Fibroblast of lung (primary cell): ENCODE results near the gene GRIN2A.

Source experiments
- CTCF ChIP-seq, 2 donors: IDR thresholded peaks in 1 of 2; conservative IDR thresholded peaks in 1 of 2; 1 replicate in 1 of 2; 2 replicates in 1 of 2; pipeline ENCODE4 v1.5.1; 2011 to 2012; ENCODE audit warnings: low read length in 2 of 2, control low read depth in 1 of 2, inconsistent platforms in 1 of 2, low read depth in 1 of 2, mild to moderate bottlenecking in 1 of 2
- EZH2 ChIP-seq: IDR thresholded peaks from 2 replicates; pipeline ENCODE4 v1.5.1; 2012; ENCODE audit warnings: low read length, control low read depth, mild to moderate bottlenecking; ENCODE audit errors: missing control alignments

- TF ChIP-seq CTCF (conservative IDR thresholded peaks at IDR 0.05 in 1 of 2, IDR thresholded peaks at IDR 0.05 in 1 of 2; ENCODE audit: low read depth in 1 of 2, low read length in 2 of 2) (no peak), EZH2 (no peak)
Observed at GRCh38 chr16:10020866-10021265, 161.4 kb downstream of the GRIN2A start.
